SIG-M5 treated with dmso at 0.1 percent for 504 hours (cell line): ENCODE data around the gene ARFGEF3.
"Not testable (repeated sequence)": the region's sequence is repeated elsewhere in the genome, so short reads cannot be mapped to it uniquely, and the experiment has no call there.

Experiments
- DNase-seq: peaks from one replicate; lab custom pipeline; 2025; ENCODE audit not compliant: unreplicated experiment; lab: John Stamatoyannopoulos, UW

The ARFGEF3 gene

GRCh38 chr6:138212530-138212929 lies 50.8 kb downstream of the ARFGEF3 start:
- not testable (repeated sequence) for DNase-seq

- DNase-seq: no peak
These were observed 53.5 kb downstream of the ARFGEF3 start for GRCh38 chr6:138215093-138215782.

GRCh38 chr6:138218449-138218848 lies 56.7 kb downstream of the ARFGEF3 start, which contains the start of gene PBOV1:
PBOV1 (minus strand) TSS chr6:138218491; CDS start chr6:138218395, 96 bp downstream.
- no peak for DNase-seq

GRCh38 chr6:138219398-138219797 lies 57.7 kb downstream of the ARFGEF3 start:
- DNase-seq: no peak

- no peak for DNase-seq
These were observed 58.2 kb downstream of the ARFGEF3 start for GRCh38 chr6:138219901-138220300.

- DNase-seq: peak; percentile 29
These were observed 61.3 kb downstream of the ARFGEF3 start for GRCh38 chr6:138222901-138223546.

- no peak for DNase-seq
These were observed 64.2 kb downstream of the ARFGEF3 start for GRCh38 chr6:138225953-138226352.

- no peak for DNase-seq
These were observed 65.1 kb downstream of the ARFGEF3 start for GRCh38 chr6:138226700-138227315.

GRCh38 chr6:138227316-138227781 lies 65.6 kb downstream of the ARFGEF3 start:
- no peak for DNase-seq

GRCh38 chr6:138229072-138229471 lies 67.3 kb downstream of the ARFGEF3 start:
- DNase-seq: no peak

GRCh38 chr6:138229663-138230179 lies 68.0 kb downstream of the ARFGEF3 start:
- DNase-seq: no peak

GRCh38 chr6:138230221-138230620 lies 68.5 kb downstream of the ARFGEF3 start:
- no peak for DNase-seq

- no peak for DNase-seq
These were observed 69.1 kb downstream of the ARFGEF3 start for GRCh38 chr6:138230759-138231380.

- peak; percentile 52 for DNase-seq
These were observed 69.7 kb downstream of the ARFGEF3 start for GRCh38 chr6:138231381-138231886.

GRCh38 chr6:138234363-138234762 lies 72.6 kb downstream of the ARFGEF3 start:
- DNase-seq: no peak

- DNase-seq: no peak
These were observed 73.5 kb downstream of the ARFGEF3 start for GRCh38 chr6:138235205-138235604.

GRCh38 chr6:138235693-138236092 lies 74.0 kb downstream of the ARFGEF3 start:
- no peak for DNase-seq

- DNase-seq: no peak
These were observed 75.7 kb downstream of the ARFGEF3 start for GRCh38 chr6:138237463-138237862.

- no peak for DNase-seq
These were observed 76.6 kb downstream of the ARFGEF3 start for GRCh38 chr6:138238368-138238767.

GRCh38 chr6:138239774-138240173 lies 78.0 kb downstream of the ARFGEF3 start:
- DNase-seq: no peak
